ENCODE data around the gene RALGAPA2.

RALGAPA2 gene

DNA sequence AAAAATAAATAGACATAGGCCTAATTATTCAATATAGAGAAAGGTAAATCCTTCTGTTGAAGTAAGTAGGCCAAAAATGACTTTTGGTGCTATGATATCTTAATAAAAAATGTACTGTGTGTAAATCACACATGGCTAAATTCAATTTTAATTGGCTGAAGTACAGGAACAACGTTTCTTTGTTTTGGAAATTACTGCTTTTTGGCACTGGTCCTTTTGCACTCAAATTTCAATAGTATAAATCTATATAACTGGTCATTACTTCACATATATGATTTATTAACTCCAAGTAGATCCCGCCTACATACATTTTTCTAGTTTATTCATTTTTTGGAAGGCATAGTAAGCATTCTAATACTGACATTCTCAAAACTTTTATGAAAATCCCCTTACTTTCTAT lies 114.5 kb downstream of the RALGAPA2 start:
- no peak overlapping the region for H3K9ac ChIP-seq (ENCODE audit: low read depth, low read length)
- H3K36me3 ChIP-seq (ENCODE audit: insufficient read depth, low read depth, low read length) = no peaks in the 10 kb centered on the region
- H3K27me3 ChIP-seq (ENCODE audit: insufficient read depth, low read length) = no peaks in the 10 kb centered on the region
- H3K9me3 ChIP-seq (ENCODE audit: insufficient read depth, low read depth, low read length) = no peaks in the 10 kb centered on the region
- no peak overlapping the region for H3K4me3 ChIP-seq (ENCODE audit: low read length)
- peaks cover 3% of the 10 kb centered on the region; the same call in 1 of the 2 replicates for H3K4me1 ChIP-seq (ENCODE audit: insufficient read depth, low read length)
- H3K27ac ChIP-seq (ENCODE audit: low read length) = no peak overlapping the region

- no peak overlapping the region for H3K4me3 ChIP-seq (ENCODE audit: low read length)
- H3K4me1 ChIP-seq (ENCODE audit: insufficient read depth, low read length) = no peaks in the 10 kb centered on the region
- H3K27ac ChIP-seq (ENCODE audit: low read length) = no peak overlapping the region
- no peak overlapping the region for H3K9ac ChIP-seq (ENCODE audit: low read depth, low read length)
- no peaks in the 10 kb centered on the region for H3K27me3 ChIP-seq (ENCODE audit: insufficient read depth, low read length)
- H3K9me3 ChIP-seq (ENCODE audit: insufficient read depth, low read depth, low read length) = no peaks in the 10 kb centered on the region
- no peaks in the 10 kb centered on the region; the same call in 1 of the 2 replicates for H3K36me3 ChIP-seq (ENCODE audit: insufficient read depth, low read depth, low read length)
Observed at GRCh38 chr20:20594171-20594530, 118.3 kb downstream of the RALGAPA2 start.

DNA sequence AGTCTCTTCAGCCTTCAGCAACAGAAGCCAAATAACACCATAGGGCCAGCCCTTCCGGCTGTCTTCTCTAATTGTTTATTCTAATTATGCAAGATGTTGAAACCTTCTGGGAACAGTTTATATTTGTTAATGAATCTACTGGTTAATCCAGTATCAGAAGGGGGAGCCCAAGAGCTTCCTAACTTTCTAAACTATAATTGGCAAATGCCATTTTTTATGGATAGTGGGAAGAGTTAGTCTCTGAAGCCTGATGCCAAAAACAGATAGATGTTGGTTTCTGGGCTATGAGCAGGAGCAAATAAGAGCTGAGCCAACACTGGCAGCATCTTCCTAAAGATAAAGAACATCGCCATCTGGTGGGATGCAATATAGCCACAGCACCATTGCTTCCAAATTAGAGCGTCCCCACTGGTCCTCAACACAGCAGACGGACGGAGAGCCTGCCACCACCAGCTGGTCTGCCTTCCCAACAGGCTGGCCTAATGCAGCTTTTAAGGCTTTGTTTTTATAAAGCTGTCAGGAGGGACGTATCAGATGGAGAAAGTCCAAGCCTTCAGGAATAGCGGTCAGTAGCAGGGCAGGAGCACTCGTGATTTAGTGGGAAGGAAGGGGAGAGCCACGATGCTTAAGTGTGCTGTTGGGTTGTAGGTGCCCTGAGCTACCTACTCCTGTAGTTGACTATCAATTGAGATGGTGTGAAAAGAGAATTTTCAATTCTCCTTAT lies 118.8 kb downstream of the RALGAPA2 start:
- no peaks in the 10 kb centered on the region for H3K9me3 ChIP-seq (ENCODE audit: insufficient read depth, low read depth, low read length)
- H3K27ac ChIP-seq (ENCODE audit: low read length) = no peak overlapping the region
- H3K4me1 ChIP-seq (ENCODE audit: insufficient read depth, low read length) = no peaks in the 10 kb centered on the region
- no peak overlapping the region for H3K9ac ChIP-seq (ENCODE audit: low read depth, low read length)
- no peaks in the 10 kb centered on the region for H3K27me3 ChIP-seq (ENCODE audit: insufficient read depth, low read length)
- H3K4me3 ChIP-seq (ENCODE audit: low read length) = no peak overlapping the region
- H3K36me3 ChIP-seq (ENCODE audit: insufficient read depth, low read depth, low read length) = peaks cover 3% of the 10 kb centered on the region

DNA sequence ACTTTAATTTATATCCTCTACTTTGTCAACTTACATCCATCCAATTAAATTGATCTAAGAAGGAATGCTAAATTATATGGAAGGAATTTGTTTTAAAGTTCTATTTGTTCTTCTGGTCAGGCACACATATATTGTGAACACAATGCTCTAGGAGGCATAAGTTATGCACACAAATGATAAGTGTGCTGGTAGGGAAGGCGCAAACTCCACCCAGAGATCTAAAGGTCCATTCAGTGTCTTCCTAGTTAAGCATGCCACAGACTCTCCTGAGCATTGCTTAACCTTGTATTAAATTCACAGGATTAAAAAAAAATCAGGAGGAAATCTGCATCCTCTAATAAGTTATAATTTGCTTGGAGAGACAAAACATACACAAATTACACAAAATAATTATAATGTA lies 127.3 kb downstream of the RALGAPA2 start:
- no peak overlapping the region for H3K27ac ChIP-seq (ENCODE audit: low read length)
- H3K4me3 ChIP-seq (ENCODE audit: low read length) = no peak overlapping the region
- H3K27me3 ChIP-seq (ENCODE audit: insufficient read depth, low read length) = no peaks in the 10 kb centered on the region

GRCh38 chr20:20582734-20583133 lies 129.7 kb downstream of the RALGAPA2 start:
- Histone ChIP-seq H3K4me3 (ENCODE audit: low read length) (no peak overlapping the region), H3K9ac (ENCODE audit: low read depth, low read length) (no peak overlapping the region), H3K27me3 (ENCODE audit: insufficient read depth, low read length) (no peaks in the 10 kb centered on the region), H3K36me3 (ENCODE audit: insufficient read depth, low read depth, low read length) (peaks cover 35% of the 10 kb centered on the region), H3K9me3 (ENCODE audit: insufficient read depth, low read depth, low read length) (no peaks in the 10 kb centered on the region), H3K4me1 (ENCODE audit: insufficient read depth, low read length) (peaks cover 9% of the 10 kb centered on the region; the same call in 1 of the 2 replicates), H3K27ac (ENCODE audit: low read length) (no peak overlapping the region)

More for the DNA sequence above, 127.3 kb downstream of the RALGAPA2 start:
- Histone ChIP-seq H3K36me3 (ENCODE audit: insufficient read depth, low read depth, low read length) (peaks cover 45% of the 10 kb centered on the region), H3K9ac (ENCODE audit: low read depth, low read length) (no peak overlapping the region), H3K9me3 (ENCODE audit: insufficient read depth, low read depth, low read length) (no peaks in the 10 kb centered on the region), H3K4me1 (ENCODE audit: insufficient read depth, low read length) (peaks cover 3% of the 10 kb centered on the region; the same call in 1 of the 2 replicates)

DNA sequence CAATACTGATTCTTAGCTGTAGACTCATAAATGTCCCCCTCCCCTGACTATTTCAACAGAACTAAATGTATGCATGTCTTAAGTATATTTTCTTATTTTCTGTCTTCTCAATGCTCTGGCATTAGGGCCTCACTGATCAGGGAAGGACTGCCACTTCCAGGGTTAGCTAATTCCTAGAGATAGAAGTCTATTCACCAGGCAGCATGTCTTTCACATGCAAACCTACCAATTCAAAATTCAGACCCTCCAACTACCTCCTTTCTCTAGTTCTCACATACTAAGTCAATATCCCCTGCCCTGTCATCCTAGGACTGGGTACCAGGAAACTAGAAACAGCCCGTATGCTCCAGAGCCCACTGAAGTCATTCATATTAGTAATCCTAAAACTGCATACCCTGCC lies 132.3 kb downstream of the RALGAPA2 start:
- Histone ChIP-seq H3K9ac (ENCODE audit: low read depth, low read length) (no peak overlapping the region), H3K4me3 (ENCODE audit: low read length) (no peak overlapping the region), H3K27me3 (ENCODE audit: insufficient read depth, low read length) (no peaks in the 10 kb centered on the region), H3K27ac (ENCODE audit: low read length) (no peak overlapping the region), H3K9me3 (ENCODE audit: insufficient read depth, low read depth, low read length) (no peaks in the 10 kb centered on the region), H3K4me1 (ENCODE audit: insufficient read depth, low read length) (peaks cover 9% of the 10 kb centered on the region; the same call in 1 of the 2 replicates), H3K36me3 (ENCODE audit: insufficient read depth, low read depth, low read length) (peaks cover 33% of the 10 kb centered on the region)

- no peak overlapping the region for H3K9ac ChIP-seq (ENCODE audit: low read depth, low read length)
- H3K4me1 ChIP-seq (ENCODE audit: insufficient read depth, low read length) = peaks cover 9% of the 10 kb centered on the region; the same call in 1 of the 2 replicates
- peaks cover 26% of the 10 kb centered on the region for H3K36me3 ChIP-seq (ENCODE audit: insufficient read depth, low read depth, low read length)
- no peak overlapping the region for H3K4me3 ChIP-seq (ENCODE audit: low read length)
- H3K27me3 ChIP-seq (ENCODE audit: insufficient read depth, low read length) = no peaks in the 10 kb centered on the region
- no peaks in the 10 kb centered on the region for H3K9me3 ChIP-seq (ENCODE audit: insufficient read depth, low read depth, low read length)
- H3K27ac ChIP-seq (ENCODE audit: low read length) = no peak overlapping the region
Observed at GRCh38 chr20:20578838-20579237, 133.6 kb downstream of the RALGAPA2 start.

DNA sequence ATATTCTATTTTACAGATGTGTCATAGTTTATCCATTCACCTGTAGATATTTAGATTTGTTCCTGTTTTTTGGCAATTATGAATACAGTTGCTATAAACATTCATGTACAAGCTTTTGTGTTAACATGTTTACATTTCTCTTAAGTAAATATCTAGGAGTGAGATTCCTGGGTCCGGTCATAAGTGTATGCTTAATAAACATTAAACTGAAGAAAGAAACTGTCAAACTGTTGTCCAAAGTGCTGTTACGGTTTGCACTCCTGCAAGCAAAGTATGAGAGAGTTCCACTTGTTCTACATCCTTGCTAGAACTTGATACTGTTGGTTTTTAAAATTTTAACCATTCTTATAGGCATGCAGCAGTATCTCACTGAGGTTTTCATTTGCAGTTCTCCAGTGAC lies 138.6 kb downstream of the RALGAPA2 start:
- H3K9me3 ChIP-seq (ENCODE audit: insufficient read depth, low read depth, low read length) = no peaks in the 10 kb centered on the region
- H3K27ac ChIP-seq (ENCODE audit: low read length) = no peak overlapping the region
- no peak overlapping the region for H3K4me3 ChIP-seq (ENCODE audit: low read length)
- peaks cover 6% of the 10 kb centered on the region; the same call in 1 of the 2 replicates for H3K4me1 ChIP-seq (ENCODE audit: insufficient read depth, low read length)
- no peak overlapping the region for H3K9ac ChIP-seq (ENCODE audit: low read depth, low read length)
- no peaks in the 10 kb centered on the region for H3K27me3 ChIP-seq (ENCODE audit: insufficient read depth, low read length)
- peaks cover 13% of the 10 kb centered on the region for H3K36me3 ChIP-seq (ENCODE audit: insufficient read depth, low read depth, low read length)

DNA sequence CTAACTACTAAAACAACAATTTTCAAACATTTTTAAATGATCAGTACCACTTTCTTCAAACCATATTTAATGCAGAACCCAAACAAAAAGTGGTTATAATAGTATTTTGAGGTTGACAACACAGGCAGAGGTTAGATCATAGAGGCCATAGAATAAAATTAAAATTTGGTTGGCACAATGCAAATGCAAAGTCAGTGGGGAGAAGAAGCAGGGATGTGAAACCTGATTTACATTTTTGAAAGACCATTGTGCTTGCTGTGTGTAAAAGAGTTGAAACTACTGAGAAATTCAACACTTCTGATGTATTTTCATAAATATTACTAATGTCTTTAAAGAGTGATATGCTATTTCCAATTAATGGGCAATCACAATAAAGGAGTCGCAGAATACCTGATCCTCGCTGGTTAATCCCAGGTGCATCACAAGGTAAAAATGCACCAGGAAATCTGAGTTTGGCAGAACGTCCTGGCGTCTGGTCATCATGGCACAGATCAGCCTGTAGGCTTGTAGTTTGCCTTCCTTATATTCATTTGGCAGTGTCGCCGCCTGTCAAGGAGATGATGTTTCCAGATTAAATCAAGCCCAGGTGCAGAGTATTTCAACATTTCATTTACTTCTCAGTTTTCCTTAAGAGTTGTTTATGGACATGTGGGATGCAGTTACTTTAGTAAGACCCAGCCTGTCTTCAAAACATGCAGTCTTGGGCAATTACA lies 141.2 kb downstream of the RALGAPA2 start:
- Histone ChIP-seq H3K36me3 (ENCODE audit: insufficient read depth, low read depth, low read length) (peaks cover 13% of the 10 kb centered on the region), H3K4me3 (ENCODE audit: low read length) (no peak overlapping the region), H3K27ac (ENCODE audit: low read length) (no peak overlapping the region), H3K9me3 (ENCODE audit: insufficient read depth, low read depth, low read length) (no peaks in the 10 kb centered on the region), H3K4me1 (ENCODE audit: insufficient read depth, low read length) (peaks cover 6% of the 10 kb centered on the region; the same call in 1 of the 2 replicates), H3K9ac (ENCODE audit: low read depth, low read length) (no peak overlapping the region), H3K27me3 (ENCODE audit: insufficient read depth, low read length) (no peaks in the 10 kb centered on the region)

- no peaks in the 10 kb centered on the region for H3K27me3 ChIP-seq (ENCODE audit: insufficient read depth, low read length)
- H3K9me3 ChIP-seq (ENCODE audit: insufficient read depth, low read depth, low read length) = no peaks in the 10 kb centered on the region
- H3K4me3 ChIP-seq (ENCODE audit: low read length) = no peak overlapping the region
- peaks cover 6% of the 10 kb centered on the region; the same call in 1 of the 2 replicates for H3K4me1 ChIP-seq (ENCODE audit: insufficient read depth, low read length)
- peaks cover 13% of the 10 kb centered on the region for H3K36me3 ChIP-seq (ENCODE audit: insufficient read depth, low read depth, low read length)
- no peak overlapping the region for H3K9ac ChIP-seq (ENCODE audit: low read depth, low read length)
- H3K27ac ChIP-seq (ENCODE audit: low read length) = no peak overlapping the region
Observed at GRCh38 chr20:20568604-20569205, 143.7 kb downstream of the RALGAPA2 start.

DNA sequence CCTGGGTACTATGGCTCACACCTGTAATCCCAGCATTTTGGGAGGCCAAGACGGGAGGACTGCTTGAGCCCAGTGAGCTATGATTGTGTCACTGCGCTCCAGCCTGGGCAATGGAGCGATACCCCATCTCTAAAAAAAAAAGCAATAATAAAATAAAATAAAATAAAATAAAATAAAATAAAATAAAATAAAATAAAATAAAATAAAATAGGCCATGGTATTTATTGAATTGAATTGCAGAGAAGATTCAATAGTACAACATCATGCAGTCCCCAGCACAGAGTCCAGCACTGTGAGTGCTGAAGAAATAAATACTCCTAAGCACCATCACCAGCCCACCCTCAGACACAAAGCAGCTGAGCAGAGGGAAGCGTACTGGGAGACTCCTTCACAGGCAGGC lies 144.7 kb downstream of the RALGAPA2 start:
- Histone ChIP-seq H3K36me3 (ENCODE audit: insufficient read depth, low read depth, low read length) (peaks cover 13% of the 10 kb centered on the region), H3K9ac (ENCODE audit: low read depth, low read length) (no peak overlapping the region), H3K9me3 (ENCODE audit: insufficient read depth, low read depth, low read length) (no peaks in the 10 kb centered on the region), H3K27me3 (ENCODE audit: insufficient read depth, low read length) (no peaks in the 10 kb centered on the region), H3K4me1 (ENCODE audit: insufficient read depth, low read length) (peaks cover 6% of the 10 kb centered on the region; the same call in 1 of the 2 replicates), H3K27ac (ENCODE audit: low read length) (no peak overlapping the region), H3K4me3 (ENCODE audit: low read length) (no peak overlapping the region)
